ENCODE results near the gene CTSZ. TPM values are rescaled to one million over a fixed set of nuclear protein-coding genes. Genes with fewer than 3 reads are reported as not detected.

Gene CTSZ
- total RNA-seq, 4 donors from 2014 or later: 165 to 410 (median 217) TPM

- DNase-seq (ENCODE audit: low spot score) (no peak), ATAC-seq (ENCODE audit: low FRiP score) (no peak)
- TF ChIP-seq CTCF (IDR thresholded peaks at IDR 0.05): no peak
Measured at GRCh38 chr20:59040667-59041066, 33.6 kb upstream of the CTSZ start.

- no peak for ATAC-seq (ENCODE audit: low FRiP score)
- DNase-seq (ENCODE audit: low spot score): no peak
- TF ChIP-seq CTCF (IDR thresholded peaks at IDR 0.05): no peak
Measured at GRCh38 chr20:59039233-59039632, 32.2 kb upstream of the CTSZ start.

GRCh38 chr20:59037386-59037785, 30.3 kb upstream of the CTSZ start:
- TF ChIP-seq CTCF (IDR thresholded peaks at IDR 0.05): no peak
- no peak for DNase-seq (ENCODE audit: low spot score)
- no peak for ATAC-seq (ENCODE audit: low FRiP score)

- no peak for ATAC-seq (ENCODE audit: low FRiP score)
- DNase-seq (ENCODE audit: low spot score): no peak
- TF ChIP-seq CTCF (IDR thresholded peaks at IDR 0.05): no peak
Measured at GRCh38 chr20:59035381-59035780, 28.3 kb upstream of the CTSZ start.

GRCh38 chr20:59033616-59034165, 26.6 kb upstream of the CTSZ start:
- TF ChIP-seq CTCF (IDR thresholded peaks at IDR 0.05): no peak
- ATAC-seq (ENCODE audit: low FRiP score) (no peak), DNase-seq (ENCODE audit: low spot score) (no peak)

GRCh38 chr20:59033093-59033492, 26.0 kb upstream of the CTSZ start:
- DNase-seq (ENCODE audit: low spot score): no peak
- no peak for ATAC-seq (ENCODE audit: low FRiP score)
- TF ChIP-seq CTCF (IDR thresholded peaks at IDR 0.05): no peak

GRCh38 chr20:59032713-59033059, 25.6 kb upstream of the CTSZ start:
- TF ChIP-seq CTCF (IDR thresholded peaks at IDR 0.05): no peak
- peak; percentile 24 for ATAC-seq (ENCODE audit: low FRiP score)
- no peak for DNase-seq (ENCODE audit: low spot score)
